ENCODE data around the gene KCNK3.

The KCNK3 gene

GRCh38 chr2:26649992-26650712 is 42.4 kb upstream of the KCNK3 start:
- no peak for DNase-seq
- no peak overlapping the region for H3K4me3 ChIP-seq (ENCODE audit: control insufficient read depth in 1 of 7, extremely low read depth in 1 of 7, insufficient read depth in 4 of 7, low read depth in 2 of 7, low read length in 6 of 7)
- ChIA-PET POLR2A (no interaction called here), CTCF (no interaction called here)
- 89% methylated on average over 12 of the region's 12 CpGs for WGBS (ENCODE audit: insufficient coverage)
- no peaks in the 10 kb centered on the region for H3K36me3 ChIP-seq (ENCODE audit: control insufficient read depth in 4 of 4, insufficient read depth in 4 of 4, low read length in 3 of 4)
- peaks cover 0 to 51% (median 10%) of the 10 kb centered on the region in 5 experiments for H3K27me3 ChIP-seq (replicated peaks in 2 of 5; ENCODE audit: control insufficient read depth in 4 of 5, insufficient read depth in 5 of 5, low read length in 4 of 5)
- no peaks in the 10 kb centered on the region for H3K4me1 ChIP-seq (ENCODE audit: control extremely low read depth in 1 of 4, control insufficient read depth in 4 of 4, insufficient read depth in 4 of 4, low read length in 3 of 4)
- H3K9me3 ChIP-seq (ENCODE audit: control extremely low read depth in 1 of 5, control insufficient read depth in 4 of 5, insufficient read depth in 2 of 5, low read depth in 1 of 5, low read length in 4 of 5), result no peaks in the 10 kb centered on the region
- no peak overlapping the region for H3K27ac ChIP-seq (ENCODE audit: insufficient read depth in 1 of 2, low read depth in 1 of 2, low read length in 2 of 2, poor library complexity in 1 of 2, severe bottlenecking in 2 of 2)

GRCh38 chr2:26650713-26651469 is 41.6 kb upstream of the KCNK3 start:
- DNase-seq, result no peak
- H3K9me3 ChIP-seq (ENCODE audit: control extremely low read depth in 1 of 5, control insufficient read depth in 4 of 5, insufficient read depth in 2 of 5, low read depth in 1 of 5, low read length in 4 of 5), result no peaks in the 10 kb centered on the region
- no peaks in the 10 kb centered on the region for H3K4me1 ChIP-seq (ENCODE audit: control extremely low read depth in 1 of 4, control insufficient read depth in 4 of 4, insufficient read depth in 4 of 4, low read length in 3 of 4)
- ChIA-PET POLR2A (interaction anchor here (0.7 kb wide), 1 partner anchor 435 kb away, joined by 3 read pairs; no protein-coding TSS in a partner anchor), CTCF (no interaction called here)
- no peak overlapping the region for H3K4me3 ChIP-seq (ENCODE audit: control insufficient read depth in 1 of 7, extremely low read depth in 1 of 7, insufficient read depth in 4 of 7, low read depth in 2 of 7, low read length in 6 of 7)
- peaks cover 0 to 48% (median 6%) of the 10 kb centered on the region in 5 experiments for H3K27me3 ChIP-seq (replicated peaks in 2 of 5; ENCODE audit: control insufficient read depth in 4 of 5, insufficient read depth in 5 of 5, low read length in 4 of 5)
- 86% methylated on average over 12 of the region's 12 CpGs for WGBS (ENCODE audit: insufficient coverage)
- H3K36me3 ChIP-seq (ENCODE audit: control insufficient read depth in 4 of 4, insufficient read depth in 4 of 4, low read length in 3 of 4), result no peaks in the 10 kb centered on the region
- no peak overlapping the region for H3K27ac ChIP-seq (ENCODE audit: insufficient read depth in 1 of 2, low read depth in 1 of 2, low read length in 2 of 2, poor library complexity in 1 of 2, severe bottlenecking in 2 of 2)

- Histone ChIP-seq H3K36me3 (ENCODE audit: control insufficient read depth in 4 of 4, insufficient read depth in 4 of 4, low read length in 3 of 4) (no peaks in the 10 kb centered on the region), H3K27me3 (replicated peaks in 2 of 5; ENCODE audit: control insufficient read depth in 4 of 5, insufficient read depth in 5 of 5, low read length in 4 of 5) (peaks cover 0 to 44% (median 4%) of the 10 kb centered on the region in 5 experiments), H3K4me1 (ENCODE audit: control extremely low read depth in 1 of 4, control insufficient read depth in 4 of 4, insufficient read depth in 4 of 4, low read length in 3 of 4) (no peaks in the 10 kb centered on the region), H3K4me3 (ENCODE audit: control insufficient read depth in 1 of 7, extremely low read depth in 1 of 7, insufficient read depth in 4 of 7, low read depth in 2 of 7, low read length in 6 of 7) (no peak overlapping the region), H3K9me3 (ENCODE audit: control extremely low read depth in 1 of 5, control insufficient read depth in 4 of 5, insufficient read depth in 2 of 5, low read depth in 1 of 5, low read length in 4 of 5) (no peaks in the 10 kb centered on the region), H3K27ac (ENCODE audit: insufficient read depth in 1 of 2, low read depth in 1 of 2, low read length in 2 of 2, poor library complexity in 1 of 2, severe bottlenecking in 2 of 2) (no peak overlapping the region)
- ChIA-PET POLR2A (interaction anchor here (0.7 kb wide), 1 partner anchor 436 kb away, joined by 3 read pairs; no protein-coding TSS in a partner anchor), CTCF (no interaction called here)
- WGBS (ENCODE audit: insufficient coverage), result over 99% methylated on average over 7 of the region's 7 CpGs
- no peak for DNase-seq
Observed at GRCh38 chr2:26651470-26651771, 41.1 kb upstream of the KCNK3 start.

GRCh38 chr2:26651799-26652198 is 40.7 kb upstream of the KCNK3 start:
- no peaks in the 10 kb centered on the region for H3K9me3 ChIP-seq (ENCODE audit: control extremely low read depth in 1 of 5, control insufficient read depth in 4 of 5, insufficient read depth in 2 of 5, low read depth in 1 of 5, low read length in 4 of 5)
- H3K4me1 ChIP-seq (ENCODE audit: control extremely low read depth in 1 of 4, control insufficient read depth in 4 of 4, insufficient read depth in 4 of 4, low read length in 3 of 4), result no peaks in the 10 kb centered on the region
- no peak overlapping the region for H3K4me3 ChIP-seq (ENCODE audit: control insufficient read depth in 1 of 7, extremely low read depth in 1 of 7, insufficient read depth in 4 of 7, low read depth in 2 of 7, low read length in 6 of 7)
- no peak overlapping the region for H3K27ac ChIP-seq (ENCODE audit: insufficient read depth in 1 of 2, low read depth in 1 of 2, low read length in 2 of 2, poor library complexity in 1 of 2, severe bottlenecking in 2 of 2)
- POLR2A ChIA-PET, result no interaction called here
- peaks cover 0 to 40% (median 4%) of the 10 kb centered on the region in 5 experiments for H3K27me3 ChIP-seq (replicated peaks in 2 of 5; ENCODE audit: control insufficient read depth in 4 of 5, insufficient read depth in 5 of 5, low read length in 4 of 5)
- H3K36me3 ChIP-seq (ENCODE audit: control insufficient read depth in 4 of 4, insufficient read depth in 4 of 4, low read length in 3 of 4), result no peaks in the 10 kb centered on the region
- no peak for DNase-seq
- 77% methylated on average over 5 of the region's 7 CpGs for WGBS (ENCODE audit: insufficient coverage)
- CTCF ChIA-PET, result no interaction called here

- Histone ChIP-seq H3K27me3 (replicated peaks in 2 of 5; ENCODE audit: control insufficient read depth in 4 of 5, insufficient read depth in 5 of 5, low read length in 4 of 5) (peaks cover 0 to 33% (median 5%) of the 10 kb centered on the region in 5 experiments), H3K9me3 (ENCODE audit: control extremely low read depth in 1 of 5, control insufficient read depth in 4 of 5, insufficient read depth in 2 of 5, low read depth in 1 of 5, low read length in 4 of 5) (peaks cover 0 to 2% (median 0%) of the 10 kb centered on the region in 5 experiments), H3K36me3 (ENCODE audit: control insufficient read depth in 4 of 4, insufficient read depth in 4 of 4, low read length in 3 of 4) (no peaks in the 10 kb centered on the region), H3K4me1 (ENCODE audit: control extremely low read depth in 1 of 4, control insufficient read depth in 4 of 4, insufficient read depth in 4 of 4, low read length in 3 of 4) (no peaks in the 10 kb centered on the region), H3K4me3 (ENCODE audit: control insufficient read depth in 1 of 7, extremely low read depth in 1 of 7, insufficient read depth in 4 of 7, low read depth in 2 of 7, low read length in 6 of 7) (no peak overlapping the region), H3K27ac (ENCODE audit: insufficient read depth in 1 of 2, low read depth in 1 of 2, low read length in 2 of 2, poor library complexity in 1 of 2, severe bottlenecking in 2 of 2) (no peak overlapping the region)
- DNase-seq, result no peak
- POLR2A ChIA-PET, result no interaction called here
- CTCF ChIA-PET, result no interaction called here
- WGBS (ENCODE audit: insufficient coverage), result 85% methylated on average over 12 of the region's 12 CpGs
Observed at GRCh38 chr2:26652361-26653041, 40.0 kb upstream of the KCNK3 start.

- no peaks in the 10 kb centered on the region for H3K36me3 ChIP-seq (ENCODE audit: control insufficient read depth in 4 of 4, insufficient read depth in 4 of 4, low read length in 3 of 4)
- no peaks in the 10 kb centered on the region for H3K4me1 ChIP-seq (ENCODE audit: control extremely low read depth in 1 of 4, control insufficient read depth in 4 of 4, insufficient read depth in 4 of 4, low read length in 3 of 4)
- ChIA-PET CTCF (no interaction called here), POLR2A (no interaction called here)
- no peak overlapping the region for H3K27ac ChIP-seq (ENCODE audit: insufficient read depth in 1 of 2, low read depth in 1 of 2, low read length in 2 of 2, poor library complexity in 1 of 2, severe bottlenecking in 2 of 2)
- peaks cover 0 to 28% (median 6%) of the 10 kb centered on the region in 5 experiments for H3K27me3 ChIP-seq (replicated peaks in 2 of 5; ENCODE audit: control insufficient read depth in 4 of 5, insufficient read depth in 5 of 5, low read length in 4 of 5)
- WGBS (ENCODE audit: insufficient coverage), result 91% methylated on average over 12 of the region's 13 CpGs
- no peak overlapping the region for H3K4me3 ChIP-seq (ENCODE audit: control insufficient read depth in 1 of 7, extremely low read depth in 1 of 7, insufficient read depth in 4 of 7, low read depth in 2 of 7, low read length in 6 of 7)
- DNase-seq, result no peak
- H3K9me3 ChIP-seq (ENCODE audit: control extremely low read depth in 1 of 5, control insufficient read depth in 4 of 5, insufficient read depth in 2 of 5, low read depth in 1 of 5, low read length in 4 of 5), result peaks cover 0 to 2% (median 0%) of the 10 kb centered on the region in 5 experiments
Observed at GRCh38 chr2:26653207-26654060, 39.1 kb upstream of the KCNK3 start.

Measured in common myeloid progenitor, CD34-positive (primary cell).